CD4-positive, CD25-positive, alpha-beta regulatory T cell (primary cell): ENCODE data around the gene ARID3A. TPM values are rescaled to one million over a fixed set of nuclear protein-coding genes. Genes with fewer than 3 reads are reported as not detected.

ENCODE experiments used
- ATAC-seq, 2 donors: fragments of 150-1000 bp; cut with Tn5 transposase; one replicate each; pipeline ENCODE4 v1.10.0; 2021; ENCODE audit warnings: low read depth in 2 of 2, moderate number of reproducible peaks in 2 of 2, moderate library complexity in 1 of 2
- DNase-seq, 3 donors: peaks; one replicate each; pipeline versions ENCODE4 v3.0.0 to v3.0.0-alpha.2; 2012 to 2022; ENCODE audit warnings: mixed read lengths in 1 of 3
- H3K27ac ChIP-seq: one replicate; pipeline ENCODE4 v1.7.0; 2013; ENCODE audit warnings: mild to moderate bottlenecking, low read length; ENCODE audit not compliant: insufficient read depth, poor library complexity, severe bottlenecking
- H3K27me3 ChIP-seq: one replicate; pipeline ENCODE4 v1.7.0; 2013; ENCODE audit warnings: low read length; ENCODE audit not compliant: control insufficient read depth, insufficient read depth
- H3K36me3 ChIP-seq: one replicate; pipeline ENCODE4 v1.7.0; 2013; ENCODE audit warnings: mild to moderate bottlenecking, low read length, moderate library complexity; ENCODE audit not compliant: control insufficient read depth, insufficient read depth
- H3K4me1 ChIP-seq: 2 replicates; pipeline ENCODE4 v1.7.0; 2013; ENCODE audit warnings: mild to moderate bottlenecking, low read length; ENCODE audit not compliant: insufficient read depth, control insufficient read depth, poor library complexity, severe bottlenecking
- H3K4me3 ChIP-seq: one replicate; pipeline ENCODE4 v1.7.0; 2013; ENCODE audit warnings: low read depth, mild to moderate bottlenecking, low read length, moderate library complexity
- H3K9me3 ChIP-seq, 2 experiments: 1 replicate in 1 of 2; 2 replicates in 1 of 2; pipeline ENCODE4 v1.7.0; 2013; ENCODE audit warnings: low read length in 2 of 2, mild to moderate bottlenecking in 1 of 2, moderate library complexity in 1 of 2; ENCODE audit not compliant: control insufficient read depth in 2 of 2
- H3K27ac Mint-ChIP-seq, 3 donors: one replicate each; pipeline ENCODE4 v1.8.0; 2020 to 2022; ENCODE audit warnings: mild to moderate bottlenecking in 3 of 3, mixed read lengths in 3 of 3, moderate library complexity in 2 of 3
- H3K27me3 Mint-ChIP-seq: one replicate; pipeline ENCODE4 v1.8.0; 2022; ENCODE audit warnings: mild to moderate bottlenecking, mixed read lengths
- H3K36me3 Mint-ChIP-seq: one replicate; pipeline ENCODE4 v1.8.0; 2020; ENCODE audit warnings: mixed read lengths
- H3K4me1 Mint-ChIP-seq, 4 donors: one replicate each; pipeline ENCODE4 v1.8.0; 2020 to 2022; ENCODE audit warnings: mixed read lengths in 4 of 4, mild to moderate bottlenecking in 1 of 4
- H3K4me3 Mint-ChIP-seq, 4 donors: one replicate each; pipeline ENCODE4 v1.8.0; 2020 to 2022; ENCODE audit warnings: mild to moderate bottlenecking in 4 of 4, mixed read lengths in 4 of 4, moderate library complexity in 3 of 4
- H3K9me3 Mint-ChIP-seq, 7 donors: one replicate each; pipeline ENCODE4 v1.8.0; 2020 to 2022; ENCODE audit warnings: mixed read lengths in 7 of 7, mild to moderate bottlenecking in 3 of 7, moderate library complexity in 2 of 7
- polyA plus RNA-seq, 4 donors: library from polyadenylated mRNA; unstranded; fragments of 300-500 nt; fragmentation: Illumina TruSeq; gene quantifications; one replicate each; pipeline ENCODE4 v1.2.3, GENCODE V29; 2021
- total RNA-seq: library from RNA; stranded (reverse); gene quantifications from one replicate; pipeline ENCODE4 v1.2.3, GENCODE V29; 2022

ARID3A gene
- total and polyA plus RNA-seq, 5 donors from 2014 or later, result 0.63 to 14.4 (median 1.3) TPM

DNA sequence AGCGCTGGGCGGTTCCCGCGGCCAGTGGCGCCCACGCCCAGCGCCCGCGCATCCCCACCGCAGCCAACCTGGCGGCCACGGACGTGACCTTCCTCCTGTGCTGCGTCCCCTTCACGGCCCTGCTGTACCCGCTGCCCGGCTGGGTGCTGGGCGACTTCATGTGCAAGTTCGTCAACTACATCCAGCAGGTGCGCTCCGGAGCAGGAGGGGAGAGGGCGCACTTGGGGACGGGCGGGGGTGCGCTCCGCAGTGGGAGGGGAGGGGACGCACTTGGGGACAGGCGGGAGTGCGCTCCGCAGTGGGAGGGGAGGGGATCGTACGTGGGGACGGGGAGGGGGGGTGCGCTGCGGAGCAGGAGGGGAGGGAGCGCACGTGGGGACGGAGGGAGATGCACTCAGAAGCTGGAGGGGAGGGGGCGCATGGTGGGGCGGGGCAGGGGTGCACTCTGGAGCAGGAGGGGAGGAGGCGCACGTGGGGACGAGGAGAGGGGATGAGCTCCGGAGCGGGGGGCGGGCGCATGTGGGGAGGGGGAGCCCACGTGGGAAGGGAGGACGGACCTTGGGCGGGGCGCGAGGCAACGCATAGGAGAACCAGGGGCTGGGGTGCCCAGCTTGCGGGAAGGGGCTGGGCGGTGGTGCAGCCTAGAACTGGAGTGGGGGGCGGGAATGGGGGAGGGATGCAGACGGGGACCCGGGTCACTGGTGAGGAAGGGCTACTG lies 7.2 kb upstream of the ARID3A start:
- no peaks in the 10 kb centered on the region for H3K27me3 ChIP-seq
- peaks cover 0 to 5% (median 0%) of the 10 kb centered on the region in 7 donors for H3K9me3 Mint-ChIP-seq
- peaks cover 22% of the 10 kb centered on the region for H3K27me3 Mint-ChIP-seq
- H3K36me3 ChIP-seq, result no peaks in the 10 kb centered on the region
- peaks cover 51% of the 10 kb centered on the region for H3K4me1 ChIP-seq
- H3K27ac Mint-ChIP-seq, result no peak overlapping the region
- H3K4me3 ChIP-seq, result no peak overlapping the region
- H3K27ac ChIP-seq, result no peak overlapping the region
- DNase-seq, result no peak
- H3K9me3 ChIP-seq, result no peaks in the 10 kb centered on the region
- H3K4me3 Mint-ChIP-seq, result peak overlapping the region in 3 of 4 donors; percentile 62 to 67 (median 63)
- ATAC-seq, result no peak
- H3K4me1 Mint-ChIP-seq, result peaks cover 0 to 36% (median 15%) of the 10 kb centered on the region in 4 donors
- H3K36me3 Mint-ChIP-seq, result no peaks in the 10 kb centered on the region

DNA sequence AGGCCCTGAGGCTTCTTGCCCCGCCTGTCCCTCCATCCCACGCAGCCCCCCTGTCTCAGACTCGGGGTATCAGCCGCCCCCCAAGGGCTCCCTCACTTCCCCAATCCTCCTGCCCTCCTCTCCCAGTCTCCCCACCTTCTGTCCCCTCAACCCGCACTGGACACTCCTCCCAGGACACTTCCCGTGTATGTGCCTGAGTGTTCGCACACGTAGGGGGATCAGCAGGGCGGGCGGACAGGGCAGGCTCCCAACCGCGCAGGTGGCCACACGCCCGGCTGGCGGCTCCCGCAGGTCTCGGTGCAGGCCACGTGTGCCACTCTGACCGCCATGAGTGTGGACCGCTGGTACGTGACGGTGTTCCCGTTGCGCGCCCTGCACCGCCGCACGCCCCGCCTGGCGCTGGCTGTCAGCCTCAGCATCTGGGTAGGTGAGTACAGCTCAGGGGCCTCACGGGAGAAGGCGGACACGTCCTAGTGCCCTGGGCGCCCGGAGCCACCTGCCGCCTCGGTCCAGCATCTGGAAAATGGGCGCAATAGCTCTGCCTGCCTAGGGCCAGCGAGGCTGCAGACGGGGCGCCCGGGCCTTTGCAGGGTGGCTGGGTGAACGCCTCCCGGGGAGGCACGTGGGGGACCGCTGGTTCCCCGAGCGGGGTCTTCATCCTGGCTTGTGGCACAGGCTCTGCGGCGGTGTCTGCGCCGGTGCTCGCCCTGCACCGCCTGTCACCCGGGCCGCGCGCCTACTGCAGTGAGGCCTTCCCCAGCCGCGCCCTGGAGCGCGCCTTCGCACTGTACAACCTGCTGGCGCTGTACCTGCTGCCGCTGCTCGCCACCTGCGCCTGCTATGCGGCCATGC lies 6.4 kb upstream of the ARID3A start:
- H3K27ac Mint-ChIP-seq, result no peak overlapping the region
- no peak overlapping the region for H3K27ac ChIP-seq
- H3K4me3 Mint-ChIP-seq, result peak overlapping the region; percentile 10 to 67 (median 64)
- no peaks in the 10 kb centered on the region for H3K27me3 ChIP-seq
- ATAC-seq (peak; percentile 37 to 41), DNase-seq (peak in 1 of 3 donors; percentile 52)
- H3K4me1 Mint-ChIP-seq, result peaks cover 0 to 38% (median 15%) of the 10 kb centered on the region in 4 donors
- H3K4me3 ChIP-seq, result no peak overlapping the region
- no peaks in the 10 kb centered on the region for H3K9me3 ChIP-seq
- peaks cover 22% of the 10 kb centered on the region for H3K27me3 Mint-ChIP-seq
- H3K36me3 Mint-ChIP-seq, result no peaks in the 10 kb centered on the region
- H3K4me1 ChIP-seq, result peaks cover 51% of the 10 kb centered on the region
- H3K9me3 Mint-ChIP-seq, result peaks cover 0 to 3% (median 0%) of the 10 kb centered on the region in 7 donors
- H3K36me3 ChIP-seq, result no peaks in the 10 kb centered on the region

- Histone ChIP-seq H3K4me3 (peak overlapping the region; percentile 69), H3K27me3 (no peaks in the 10 kb centered on the region), H3K27ac (no peak overlapping the region), H3K4me1 (peaks cover 59% of the 10 kb centered on the region), H3K9me3 (no peaks in the 10 kb centered on the region), H3K36me3 (no peaks in the 10 kb centered on the region)
- Mint-ChIP-seq H3K9me3 (peaks cover 0 to 3% (median 0%) of the 10 kb centered on the region in 7 donors), H3K4me1 (peaks cover 0 to 34% (median 13%) of the 10 kb centered on the region in 4 donors), H3K27ac (peak overlapping the region; percentile 6 to 85 (median 39)), H3K36me3 (no peaks in the 10 kb centered on the region), H3K27me3 (peaks cover 22% of the 10 kb centered on the region), H3K4me3 (peak overlapping the region; percentile 67 to 92 (median 85))
- ATAC-seq (peak; percentile 45 to 51), DNase-seq (peak; percentile 62 to 80 (median 72))
Measured at GRCh38 chr19:920051-920864, 5.6 kb upstream of the ARID3A start.

DNA sequence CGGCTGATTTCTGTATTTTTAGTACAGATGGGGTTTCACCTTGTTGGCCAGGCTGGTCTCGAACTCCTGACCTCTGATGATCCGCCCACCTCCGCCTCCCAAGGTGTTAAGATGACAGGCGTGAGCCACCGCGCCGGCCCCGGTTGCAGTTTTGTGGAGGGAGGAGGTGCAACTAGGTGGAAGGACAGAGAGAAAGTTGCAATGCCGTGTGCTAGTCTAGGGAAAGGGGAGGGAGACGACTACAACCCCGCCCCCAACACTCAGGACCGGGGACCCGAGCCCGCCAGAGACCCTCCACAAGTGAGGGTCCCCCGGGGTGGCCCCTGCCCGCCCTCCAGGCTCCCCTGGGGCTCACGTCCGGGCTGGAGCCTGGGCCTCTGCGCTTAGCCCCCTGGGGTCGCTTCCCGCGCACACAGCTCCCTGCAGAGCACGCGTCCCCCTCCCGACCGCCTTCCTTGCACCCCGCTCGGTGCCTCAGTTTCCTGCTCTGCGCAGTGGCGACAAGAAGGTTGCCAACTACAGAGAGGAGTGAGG lies 1.2 kb upstream of the ARID3A start:
- ATAC-seq (no peak), DNase-seq (no peak)
- peak overlapping the region; percentile 69 for H3K27ac ChIP-seq
- Mint-ChIP-seq H3K9me3 (peaks cover 0 to 3% (median 0%) of the 10 kb centered on the region in 7 donors), H3K27ac (peak overlapping the region in 1 of 3 donors; percentile 43), H3K4me3 (peak overlapping the region; percentile 80 to 94 (median 84)), H3K27me3 (peaks cover 17% of the 10 kb centered on the region), H3K4me1 (peaks cover 0 to 24% (median 11%) of the 10 kb centered on the region in 4 donors), H3K36me3 (no peaks in the 10 kb centered on the region)
- peaks cover 41% of the 10 kb centered on the region for H3K4me1 ChIP-seq
- H3K27me3 ChIP-seq, result no peaks in the 10 kb centered on the region
- H3K9me3 ChIP-seq, result no peaks in the 10 kb centered on the region
- H3K36me3 ChIP-seq, result no peaks in the 10 kb centered on the region
- H3K4me3 ChIP-seq, result peak overlapping the region; percentile 37

DNA sequence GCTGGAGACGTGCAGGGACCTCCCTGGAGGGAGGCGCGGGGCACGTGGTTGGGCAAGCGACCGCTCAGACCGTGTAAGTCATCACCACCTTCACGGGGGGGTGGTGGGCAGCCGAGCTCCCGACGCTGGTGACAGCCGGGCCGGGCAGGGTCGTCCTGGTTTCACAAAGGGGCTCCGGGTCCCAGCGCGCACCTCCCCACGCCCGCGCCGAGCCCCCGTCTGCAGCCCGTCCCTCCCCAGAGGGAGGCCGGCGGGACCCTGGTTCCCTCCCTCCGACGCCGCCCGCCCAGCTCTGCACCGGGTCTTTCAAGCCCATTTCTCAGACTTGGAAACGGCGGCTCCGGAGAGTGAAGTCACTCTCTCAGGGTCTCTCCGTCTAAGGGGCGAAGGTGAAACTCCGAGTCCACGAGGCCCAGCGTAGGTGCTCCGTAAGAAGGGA lies 729 bp upstream of the ARID3A start:
- H3K36me3 Mint-ChIP-seq, result no peaks in the 10 kb centered on the region
- no peaks in the 10 kb centered on the region for H3K27me3 ChIP-seq
- peak overlapping the region; percentile 80 to 94 (median 84) for H3K4me3 Mint-ChIP-seq
- peak overlapping the region; percentile 65 for H3K4me3 ChIP-seq
- H3K9me3 Mint-ChIP-seq, result peaks cover 0 to 3% (median 0%) of the 10 kb centered on the region in 7 donors
- peaks cover 0 to 28% (median 11%) of the 10 kb centered on the region in 4 donors for H3K4me1 Mint-ChIP-seq
- DNase-seq (peak in 1 of 3 donors; percentile 84), ATAC-seq (peak; percentile 47 to 56)
- no peaks in the 10 kb centered on the region for H3K36me3 ChIP-seq
- no peaks in the 10 kb centered on the region for H3K9me3 ChIP-seq
- H3K27ac ChIP-seq, result peak overlapping the region; percentile 69
- H3K27ac Mint-ChIP-seq, result peak overlapping the region in 2 of 3 donors; percentile 43 to 46
- peaks cover 17% of the 10 kb centered on the region for H3K27me3 Mint-ChIP-seq
- peaks cover 36% of the 10 kb centered on the region for H3K4me1 ChIP-seq

DNA sequence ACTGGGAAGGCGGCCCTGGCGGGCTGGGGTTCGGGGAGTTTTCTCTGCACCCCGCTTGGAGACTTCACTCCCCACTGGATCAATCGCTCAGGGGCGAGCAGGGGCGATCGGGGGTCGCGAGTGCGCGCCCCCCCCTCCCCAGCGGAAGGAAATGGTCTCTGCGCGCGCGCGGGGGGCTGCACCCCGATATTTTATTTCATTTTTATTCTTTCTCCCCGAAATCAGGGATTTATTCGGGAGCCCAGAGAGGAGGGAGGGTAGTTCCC lies 421 bp downstream of the ARID3A start:
- Histone ChIP-seq H3K4me3 (peak overlapping the region; percentile 26), H3K4me1 (peaks cover 27% of the 10 kb centered on the region), H3K9me3 (no peaks in the 10 kb centered on the region), H3K27ac (peak overlapping the region; percentile 33), H3K36me3 (no peaks in the 10 kb centered on the region), H3K27me3 (no peaks in the 10 kb centered on the region)
- H3K27me3 Mint-ChIP-seq, result peaks cover 14% of the 10 kb centered on the region
- H3K4me1 Mint-ChIP-seq, result peaks cover 0 to 25% (median 8%) of the 10 kb centered on the region in 4 donors
- DNase-seq (no peak), ATAC-seq (no peak)
- peaks cover 0 to 3% (median 0%) of the 10 kb centered on the region in 7 donors for H3K9me3 Mint-ChIP-seq
- H3K36me3 Mint-ChIP-seq, result no peaks in the 10 kb centered on the region
- no peak overlapping the region for H3K27ac Mint-ChIP-seq
- H3K4me3 Mint-ChIP-seq, result peak overlapping the region; percentile 73 to 83 (median 80)
